MG63 (cell line): ENCODE measurements around the gene RANGAP1. TPM values are rescaled to one million over a fixed set of nuclear protein-coding genes. Genes with fewer than 3 reads are reported as not detected.

ENCODE experiments used
- DNase-seq: peaks from one replicate; pipeline ENCODE4 v3.0.0-alpha.2; 2020
- H3K27me3 ChIP-seq: fragments of 250-450 bp; sonication (Bioruptor Pico); 2 replicates; pipeline ENCODE4 v1.5.1; 2020; ENCODE audit warnings: mild to moderate bottlenecking, moderate library complexity
- H3K36me3 ChIP-seq: fragments of 250-450 bp; sonication (Bioruptor Pico); 2 replicates; pipeline ENCODE4 v1.5.1; 2020; ENCODE audit warnings: mild to moderate bottlenecking, moderate library complexity
- H3K4me3 ChIP-seq: fragments of 250-450 bp; sonication (Bioruptor Pico); 2 replicates; pipeline ENCODE4 v1.5.1; 2020; ENCODE audit warnings: mild to moderate bottlenecking, moderate library complexity
- H3K9me3 ChIP-seq: fragments of 250-450 bp; sonication (Bioruptor Pico); 2 replicates; pipeline ENCODE4 v1.5.1; 2020; ENCODE audit warnings: mild to moderate bottlenecking, moderate library complexity
- total RNA-seq: library from RNA; depleted of rRNA; stranded (reverse); fragments of >200 nt; shearing (Covaris generic); gene quantifications from 2 replicates; pipeline ENCODE4 v1.2.3, GENCODE V29; 2014; ENCODE audit warnings: low replicate concordance; rRNA removed

RANGAP1 gene
- total RNA-seq, 1 experiment from 2014 or later: 226 TPM

GRCh38 chr22:41197038-41197972 is 88.7 kb downstream of the RANGAP1 start:
- DNase-seq: peak; percentile 80
- no peaks in the 10 kb centered on the region for H3K36me3 ChIP-seq
- no peaks in the 10 kb centered on the region for H3K27me3 ChIP-seq
- no peaks in the 10 kb centered on the region for H3K9me3 ChIP-seq
- peak overlapping the region; percentile 78 for H3K4me3 ChIP-seq

Other genes starting within 250 kb of the RANGAP1 start
- 10.9 and 11.0 TPM in 2 replicates for gene EP300, start 193.6 kb downstream of the RANGAP1 start, total RNA-seq
- gene L3MBTL2, start 80.9 kb downstream of the RANGAP1 start, total RNA-seq: 17.4 and 30.3 TPM in 2 replicates
- not detected in 2 replicates for gene CHADL, start 45.3 kb downstream of the RANGAP1 start, total RNA-seq
- gene ZC3H7B, start 15.3 kb upstream of the RANGAP1 start, total RNA-seq: 32.2 and 43.0 TPM in 2 replicates
- gene TEF, start 95.8 kb upstream of the RANGAP1 start, total RNA-seq: 6.1 and 6.4 TPM in 2 replicates
- gene TOB2, start 160.6 kb upstream of the RANGAP1 start, total RNA-seq: 26.2 and 36.0 TPM in 2 replicates
- gene PHF5A, start 182.5 kb upstream of the RANGAP1 start, total RNA-seq: 101 and 111 TPM in 2 replicates
- 53.2 and 90.1 TPM in 2 replicates for gene ACO2, start 182.9 kb upstream of the RANGAP1 start, total RNA-seq